Neural cell (in vitro differentiated cells): Measurements from ENCODE around the gene PRADC1. TPM values are rescaled to one million over a fixed set of nuclear protein-coding genes. Genes with fewer than 3 reads are reported as not detected.

Experiments used
- H2AFZ ChIP-seq: fragments of 200-600, 300-800 bp; sonication (generic), shearing (Covaris generic); 2 replicates; pipeline ENCODE4 v1.6.0; 2014; ENCODE audit warnings: low read depth, mild to moderate bottlenecking, antibody characterized with exemption, low read length, moderate library complexity
- H3F3A ChIP-seq: fragments of 200-600 bp; shearing (Covaris generic); 2 replicates; pipeline ENCODE4 v1.6.1; 2016; ENCODE audit warnings: mild to moderate bottlenecking, moderate library complexity, mixed read lengths, antibody characterized with exemption, low read length; ENCODE audit not compliant: insufficient read depth, poor library complexity, severe bottlenecking
- H3K27ac ChIP-seq: fragments of 200-600, 300-800 bp; sonication (generic), shearing (Covaris generic); 2 replicates; pipeline ENCODE4 v1.5.1; 2014; ENCODE audit warnings: mild to moderate bottlenecking, low read length, moderate library complexity
- H3K27me3 ChIP-seq: fragments of 300-800, 200-600 bp; sonication (generic), shearing (Covaris generic); 2 replicates; pipeline ENCODE4 v1.6.0; 2014; ENCODE audit warnings: mild to moderate bottlenecking, low read depth, low read length, moderate library complexity; ENCODE audit not compliant: insufficient read depth
- H3K36me3 ChIP-seq: fragments of 300-800, 200-600 bp; sonication (generic), shearing (Covaris generic); 2 replicates; pipeline ENCODE4 v1.5.1; 2014; ENCODE audit warnings: mild to moderate bottlenecking, antibody characterized with exemption, low read length, moderate library complexity; ENCODE audit not compliant: insufficient read depth
- H3K4me2 ChIP-seq: fragments of 300-800, 200-600 bp; sonication (generic), shearing (Covaris generic); 2 replicates; pipeline ENCODE4 v1.6.0; 2014; ENCODE audit warnings: mild to moderate bottlenecking, low read length
- H3K4me3 ChIP-seq: fragments of 300-800, 200-600 bp; sonication (generic), shearing (Covaris generic); 2 replicates; pipeline ENCODE4 v1.5.1; 2014; ENCODE audit warnings: mild to moderate bottlenecking, low read length, moderate library complexity
- H3K79me2 ChIP-seq: fragments of 200-600 bp; shearing (Covaris generic); replicated peaks from 2 replicates; pipeline ENCODE4 v1.6.0; 2014; ENCODE audit warnings: mild to moderate bottlenecking, low read length, moderate library complexity; ENCODE audit not compliant: insufficient read depth
- H3K9ac ChIP-seq: fragments of 300-800, 200-600 bp; sonication (generic), shearing (Covaris generic); 2 replicates; pipeline ENCODE4 v1.6.1; 2016; ENCODE audit warnings: mild to moderate bottlenecking, low read length, mixed read lengths
- H3K9me2 ChIP-seq: fragments of 200-600 bp; shearing (Covaris generic); 2 replicates; pipeline ENCODE4 v1.6.1; 2016; ENCODE audit warnings: mild to moderate bottlenecking, low read length, mixed read lengths; ENCODE audit not compliant: insufficient read depth
- H3K9me3 ChIP-seq: fragments of 200-600, 300-800 bp; sonication (generic), shearing (Covaris generic); 2 replicates; pipeline ENCODE4 v1.6.1; 2016; ENCODE audit warnings: mild to moderate bottlenecking, mixed run types, low read length, moderate library complexity, mixed read lengths
- H4K20me1 ChIP-seq: fragments of 200-600 bp; shearing (Covaris generic); 2 replicates; pipeline ENCODE4 v1.6.1; 2016; ENCODE audit warnings: mild to moderate bottlenecking, mixed run types; ENCODE audit not compliant: insufficient read depth
- EP300 ChIP-seq: fragments of 450-650 bp; conservative IDR thresholded peaks from 2 replicates; pipeline ENCODE4 v1.6.1; 2014; ENCODE audit warnings: antibody characterized with exemption, mild to moderate bottlenecking, moderate library complexity; ENCODE audit not compliant: poor library complexity, severe bottlenecking
- EZH2 ChIP-seq: fragments of 200-600, 300-800 bp; shearing (Covaris generic), sonication (generic); IDR thresholded peaks from 2 replicates; pipeline ENCODE4 v1.6.1; 2014; ENCODE audit warnings: antibody characterized with exemption, low read length, borderline replicate concordance, mild to moderate bottlenecking; ENCODE audit not compliant: insufficient read depth, poor library complexity, severe bottlenecking
- MXI1 ChIP-seq: fragments of 450-650 bp; conservative IDR thresholded peaks from 2 replicates; pipeline ENCODE4 v1.6.1; 2014; ENCODE audit warnings: antibody characterized with exemption, mild to moderate bottlenecking; ENCODE audit not compliant: poor library complexity, severe bottlenecking
- POLR2AphosphoS5 ChIP-seq: IDR thresholded peaks from 2 replicates; pipeline ENCODE4 v1.6.1; 2012
- RAD21 ChIP-seq: fragments of 450-650 bp; conservative IDR thresholded peaks from 2 replicates; pipeline ENCODE4 v1.6.1; 2014; ENCODE audit warnings: antibody characterized with exemption, mild to moderate bottlenecking, moderate library complexity
- SMC3 ChIP-seq: fragments of 450-650 bp; conservative IDR thresholded peaks from 2 replicates; pipeline ENCODE4 v1.6.1; 2014; ENCODE audit warnings: antibody characterized with exemption, mild to moderate bottlenecking, moderate library complexity; ENCODE audit not compliant: poor library complexity
- TAF1 ChIP-seq: IDR thresholded peaks from 2 replicates; pipeline ENCODE4 v1.6.1; 2012; ENCODE audit warnings: low read depth
- polyA plus RNA-seq: library from polyadenylated mRNA; depleted of rRNA; stranded (reverse); fragments of >200 nt; gene quantifications from 2 replicates; pipeline ENCODE4 v1.2.3, GENCODE V29; 2014
- TF ChIP-seq, protein P1 (sequence below): IDR thresholded peaks from 2 replicates; pipeline ENCODE4 v1.6.1; 2012; ENCODE audit warnings: borderline replicate concordance
- TF ChIP-seq, protein P2 (sequence below): fragments of 450-650 bp; IDR thresholded peaks from 2 replicates; pipeline ENCODE4 v1.5.1; 2014; ENCODE audit warnings: antibody characterized with exemption, mild to moderate bottlenecking, moderate library complexity; ENCODE audit not compliant: poor library complexity, severe bottlenecking

Gene PRADC1
- polyA plus RNA-seq, 1 donor from 2014 or later, result 36.5 TPM

DNA sequence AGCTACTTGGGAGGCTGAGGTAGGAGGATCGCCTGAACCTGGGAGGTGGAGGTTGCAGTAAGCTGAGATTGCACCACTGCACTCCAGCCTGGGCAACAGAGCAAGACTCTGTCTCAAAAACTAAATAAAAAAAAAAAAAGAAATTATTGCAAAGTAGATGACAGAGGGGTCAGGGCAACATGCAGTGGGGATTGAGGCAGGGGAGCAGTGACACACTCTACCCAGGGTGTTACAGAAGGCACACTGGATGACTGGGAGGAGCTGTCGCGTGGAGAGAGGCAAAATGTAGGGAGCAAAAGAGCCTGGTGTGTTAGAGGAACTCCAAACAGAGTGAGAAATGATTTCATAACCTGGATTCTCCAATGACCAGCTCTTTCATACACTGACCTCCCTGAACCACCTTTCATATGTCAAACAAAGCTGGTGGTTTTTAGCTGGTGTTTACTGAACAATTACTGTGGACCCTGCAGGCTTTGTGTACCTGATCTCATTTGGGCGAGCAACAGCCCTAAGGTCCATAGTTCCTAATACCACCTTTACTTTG, 29.1 kb upstream of the PRADC1 start:
- Histone ChIP-seq H3K27ac (no peak overlapping the region), H3K27me3 (no peaks in the 10 kb centered on the region), H2AFZ (no peak overlapping the region), H3K79me2 (no peaks in the 10 kb centered on the region), H4K20me1 (no peaks in the 10 kb centered on the region), H3K9ac (no peak overlapping the region), H3K4me3 (no peak overlapping the region), H3K36me3 (no peaks in the 10 kb centered on the region), H3K9me3 (no peaks in the 10 kb centered on the region), H3K9me2 (no peaks in the 10 kb centered on the region), H3K4me2 (no peak overlapping the region), H3F3A (no peaks in the 10 kb centered on the region)
- TF ChIP-seq, protein P1, sequence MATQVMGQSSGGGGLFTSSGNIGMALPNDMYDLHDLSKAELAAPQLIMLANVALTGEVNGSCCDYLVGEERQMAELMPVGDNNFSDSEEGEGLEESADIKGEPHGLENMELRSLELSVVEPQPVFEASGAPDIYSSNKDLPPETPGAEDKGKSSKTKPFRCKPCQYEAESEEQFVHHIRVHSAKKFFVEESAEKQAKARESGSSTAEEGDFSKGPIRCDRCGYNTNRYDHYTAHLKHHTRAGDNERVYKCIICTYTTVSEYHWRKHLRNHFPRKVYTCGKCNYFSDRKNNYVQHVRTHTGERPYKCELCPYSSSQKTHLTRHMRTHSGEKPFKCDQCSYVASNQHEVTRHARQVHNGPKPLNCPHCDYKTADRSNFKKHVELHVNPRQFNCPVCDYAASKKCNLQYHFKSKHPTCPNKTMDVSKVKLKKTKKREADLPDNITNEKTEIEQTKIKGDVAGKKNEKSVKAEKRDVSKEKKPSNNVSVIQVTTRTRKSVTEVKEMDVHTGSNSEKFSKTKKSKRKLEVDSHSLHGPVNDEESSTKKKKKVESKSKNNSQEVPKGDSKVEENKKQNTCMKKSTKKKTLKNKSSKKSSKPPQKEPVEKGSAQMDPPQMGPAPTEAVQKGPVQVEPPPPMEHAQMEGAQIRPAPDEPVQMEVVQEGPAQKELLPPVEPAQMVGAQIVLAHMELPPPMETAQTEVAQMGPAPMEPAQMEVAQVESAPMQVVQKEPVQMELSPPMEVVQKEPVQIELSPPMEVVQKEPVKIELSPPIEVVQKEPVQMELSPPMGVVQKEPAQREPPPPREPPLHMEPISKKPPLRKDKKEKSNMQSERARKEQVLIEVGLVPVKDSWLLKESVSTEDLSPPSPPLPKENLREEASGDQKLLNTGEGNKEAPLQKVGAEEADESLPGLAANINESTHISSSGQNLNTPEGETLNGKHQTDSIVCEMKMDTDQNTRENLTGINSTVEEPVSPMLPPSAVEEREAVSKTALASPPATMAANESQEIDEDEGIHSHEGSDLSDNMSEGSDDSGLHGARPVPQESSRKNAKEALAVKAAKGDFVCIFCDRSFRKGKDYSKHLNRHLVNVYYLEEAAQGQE, result no peak
- TF ChIP-seq EZH2 (no peak), SMC3 (no peak), EP300 (no peak), RAD21 (no peak), TAF1 (no peak)
- TF ChIP-seq, protein P2, sequence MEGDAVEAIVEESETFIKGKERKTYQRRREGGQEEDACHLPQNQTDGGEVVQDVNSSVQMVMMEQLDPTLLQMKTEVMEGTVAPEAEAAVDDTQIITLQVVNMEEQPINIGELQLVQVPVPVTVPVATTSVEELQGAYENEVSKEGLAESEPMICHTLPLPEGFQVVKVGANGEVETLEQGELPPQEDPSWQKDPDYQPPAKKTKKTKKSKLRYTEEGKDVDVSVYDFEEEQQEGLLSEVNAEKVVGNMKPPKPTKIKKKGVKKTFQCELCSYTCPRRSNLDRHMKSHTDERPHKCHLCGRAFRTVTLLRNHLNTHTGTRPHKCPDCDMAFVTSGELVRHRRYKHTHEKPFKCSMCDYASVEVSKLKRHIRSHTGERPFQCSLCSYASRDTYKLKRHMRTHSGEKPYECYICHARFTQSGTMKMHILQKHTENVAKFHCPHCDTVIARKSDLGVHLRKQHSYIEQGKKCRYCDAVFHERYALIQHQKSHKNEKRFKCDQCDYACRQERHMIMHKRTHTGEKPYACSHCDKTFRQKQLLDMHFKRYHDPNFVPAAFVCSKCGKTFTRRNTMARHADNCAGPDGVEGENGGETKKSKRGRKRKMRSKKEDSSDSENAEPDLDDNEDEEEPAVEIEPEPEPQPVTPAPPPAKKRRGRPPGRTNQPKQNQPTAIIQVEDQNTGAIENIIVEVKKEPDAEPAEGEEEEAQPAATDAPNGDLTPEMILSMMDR, result no peak

DNA sequence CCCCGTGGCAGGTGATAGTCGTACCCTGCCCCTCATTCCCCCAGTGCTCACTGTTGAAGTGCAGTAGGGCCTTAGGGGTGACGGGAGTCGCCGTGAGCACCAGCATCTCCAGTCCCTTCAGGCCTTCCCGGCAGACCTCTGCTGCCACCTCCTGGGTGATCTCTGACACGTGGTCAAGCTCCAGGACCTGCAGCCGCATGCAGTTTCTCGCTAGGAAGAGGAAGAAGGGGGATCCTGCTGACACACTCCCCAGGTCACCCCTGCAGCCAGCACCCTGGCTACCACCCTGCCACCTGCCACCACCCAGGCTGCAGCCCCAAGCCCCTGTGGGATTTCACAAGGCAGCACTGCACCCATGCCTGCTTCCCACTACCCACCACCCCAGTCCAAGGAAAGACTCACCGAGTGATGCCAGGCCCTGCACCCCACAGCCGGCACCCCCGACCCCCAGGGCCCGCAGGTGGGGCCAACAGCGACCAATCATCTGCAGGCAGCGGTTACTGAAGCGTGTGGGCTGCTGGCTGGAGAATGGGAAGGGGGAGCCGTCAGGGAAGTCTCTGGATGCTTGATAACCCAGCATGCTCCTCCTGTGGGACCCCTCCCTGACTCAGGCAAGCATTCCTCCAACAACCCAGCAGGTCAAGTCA, 27.4 kb upstream of the PRADC1 start:
- Histone ChIP-seq H4K20me1 (no peaks in the 10 kb centered on the region), H3K4me3 (no peak overlapping the region), H3K9me2 (no peaks in the 10 kb centered on the region), H3K9me3 (no peaks in the 10 kb centered on the region), H3K9ac (no peak overlapping the region), H3K27ac (no peak overlapping the region), H3K4me2 (no peak overlapping the region), H2AFZ (no peak overlapping the region), H3F3A (no peaks in the 10 kb centered on the region), H3K27me3 (no peaks in the 10 kb centered on the region), H3K36me3 (no peaks in the 10 kb centered on the region), H3K79me2 (no peaks in the 10 kb centered on the region)
- TF ChIP-seq EZH2 (no peak), TAF1 (no peak), SMC3 (no peak), EP300 (no peak), RAD21 (no peak), POLR2AphosphoS5 (no peak), MXI1 (no peak)
- TF ChIP-seq, protein P1, result no peak
- TF ChIP-seq, protein P2, result no peak
